Adipocyte (in vitro differentiated cells): Measurements from ENCODE around the gene TELO2.

Source experiments
- DNase-seq: peaks from one replicate; pipeline ENCODE4 v3.0.0-alpha.2; 2015; ENCODE audit warnings: low read depth
- H3K27me3 ChIP-seq: replicated peaks from 2 replicates; pipeline ENCODE4 v1.7.0; 2013; ENCODE audit warnings: mild to moderate bottlenecking, low read length, moderate library complexity; ENCODE audit not compliant: control insufficient read depth, insufficient read depth
- H3K36me3 ChIP-seq: 2 replicates; pipeline ENCODE4 v1.7.0; 2013; ENCODE audit warnings: low read length, mild to moderate bottlenecking, moderate library complexity; ENCODE audit not compliant: control insufficient read depth, insufficient read depth, severe bottlenecking
- H3K4me1 ChIP-seq: 2 replicates; pipeline ENCODE4 v1.7.0; 2013; ENCODE audit warnings: mild to moderate bottlenecking, low read length, moderate library complexity; ENCODE audit not compliant: control insufficient read depth, insufficient read depth
- H3K4me3 ChIP-seq: 2 replicates; pipeline ENCODE4 v1.7.0; 2013; ENCODE audit warnings: mild to moderate bottlenecking, low read length, moderate library complexity
- H3K9ac ChIP-seq: 2 replicates; pipeline ENCODE4 v1.7.0; 2013; ENCODE audit warnings: mild to moderate bottlenecking, low read length, moderate library complexity
- H3K9me3 ChIP-seq: 2 replicates; pipeline ENCODE4 v1.7.0; 2013; ENCODE audit warnings: mild to moderate bottlenecking, low read length, moderate library complexity; ENCODE audit not compliant: control insufficient read depth

Gene TELO2

DNA sequence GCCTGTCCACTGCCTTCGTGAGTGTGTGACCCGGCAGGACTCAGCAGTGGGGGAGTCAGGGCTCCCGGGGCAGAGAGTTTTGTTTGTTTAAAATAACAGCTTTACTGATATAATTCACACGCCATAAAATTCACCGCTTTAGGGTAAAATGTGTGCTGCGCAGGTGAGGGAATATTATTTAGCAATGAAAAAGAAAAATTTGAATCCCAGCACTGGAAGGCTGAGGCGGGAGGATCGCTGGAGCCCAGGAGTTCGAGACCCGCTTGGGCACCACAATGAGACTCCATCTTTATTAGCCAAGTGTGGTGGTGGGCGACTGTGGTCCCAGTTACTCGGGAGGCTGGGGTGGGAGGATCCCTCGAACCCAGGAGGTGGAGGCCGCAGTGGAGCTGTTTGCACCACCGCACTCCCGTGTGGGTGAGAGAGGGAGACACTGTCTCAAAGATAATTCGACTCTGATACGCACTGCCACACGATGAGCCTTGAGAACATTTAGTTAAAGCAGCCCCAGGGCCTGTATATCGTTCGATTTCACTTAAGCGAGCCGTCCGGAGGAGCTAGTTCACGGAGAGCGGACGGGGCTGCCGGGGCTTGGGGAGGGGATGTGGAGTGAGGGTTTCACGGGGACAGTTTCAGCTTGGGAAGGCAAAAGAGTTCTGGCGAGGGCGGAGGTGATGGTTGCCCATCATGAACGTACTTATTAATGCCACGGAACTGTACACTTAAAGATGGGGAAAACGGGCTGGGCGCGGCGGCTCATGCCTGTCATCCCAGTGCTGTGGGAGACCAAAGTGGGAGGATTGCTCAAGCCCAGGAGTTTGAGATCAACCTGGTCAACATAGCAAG is 10.2 kb downstream of the TELO2 start:
- Histone ChIP-seq H3K4me1 (no peaks in the 10 kb centered on the region), H3K27me3 (no peaks in the 10 kb centered on the region), H3K9me3 (no peaks in the 10 kb centered on the region), H3K9ac (no peak overlapping the region), H3K36me3 (peaks cover 22% of the 10 kb centered on the region), H3K4me3 (no peak overlapping the region)
- DNase-seq: no peak

DNA sequence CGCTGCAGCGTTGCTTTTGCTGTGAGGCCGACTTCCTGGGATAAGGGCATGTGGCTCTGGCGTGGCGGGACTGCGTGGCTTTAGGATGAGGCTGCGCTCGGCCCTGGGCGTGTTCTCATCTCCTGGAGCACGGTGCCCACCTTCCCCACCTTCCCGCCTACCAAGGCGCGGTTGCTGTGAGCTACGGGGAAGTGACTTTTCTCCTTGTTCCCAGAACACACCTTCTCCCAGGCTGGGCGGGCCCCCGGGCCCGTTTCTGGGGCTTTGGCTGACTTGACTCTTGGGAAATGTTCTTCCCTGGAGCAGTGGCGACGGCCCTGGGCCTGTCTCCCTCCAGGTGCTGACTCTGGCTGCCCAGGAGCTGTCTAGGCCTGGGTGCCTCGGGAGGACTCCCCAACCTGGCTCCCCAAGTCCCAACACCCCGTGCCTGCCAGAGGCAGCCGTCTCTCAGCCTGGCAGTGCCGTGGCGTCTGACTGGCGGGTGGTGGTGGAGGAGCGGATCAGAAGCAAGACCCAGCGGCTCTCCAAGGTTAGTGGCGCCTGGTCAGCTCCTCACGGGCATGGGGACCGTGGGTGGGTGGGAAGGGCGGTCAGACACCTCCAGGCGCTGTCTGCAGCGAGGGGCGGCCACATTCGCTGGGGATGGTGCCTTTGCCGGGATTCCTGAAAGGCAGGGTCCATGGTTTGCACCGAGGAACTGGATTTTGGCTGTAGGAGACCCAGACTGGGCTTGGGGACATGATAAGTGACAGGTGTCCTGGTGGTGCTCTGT is 12.1 kb downstream of the TELO2 start:
- no peaks in the 10 kb centered on the region for H3K4me1 ChIP-seq
- no peak overlapping the region for H3K9ac ChIP-seq
- H3K4me3 ChIP-seq: no peak overlapping the region
- peaks cover 19% of the 10 kb centered on the region for H3K36me3 ChIP-seq
- H3K9me3 ChIP-seq: no peaks in the 10 kb centered on the region
- no peak for DNase-seq
- H3K27me3 ChIP-seq: no peaks in the 10 kb centered on the region

DNA sequence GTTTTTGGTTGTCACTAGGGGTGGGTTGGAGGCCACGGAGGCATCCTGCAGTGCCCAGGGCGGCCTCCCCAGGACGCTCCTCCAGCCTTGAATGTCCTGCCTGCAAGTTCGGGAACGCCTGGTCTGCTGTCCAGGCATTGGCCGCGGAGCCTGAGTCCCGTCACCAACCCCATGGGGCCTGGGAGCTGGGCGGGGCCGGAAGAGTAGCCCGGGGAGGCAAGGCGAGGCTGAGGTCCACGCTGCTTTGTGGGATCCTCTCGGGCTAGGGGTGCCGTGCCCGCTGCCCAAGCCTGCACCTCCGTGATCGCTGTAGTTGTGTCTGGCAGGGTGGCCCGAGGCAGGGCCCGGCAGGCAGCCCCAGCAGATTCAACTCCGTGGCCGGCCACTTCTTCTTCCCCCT is 12.8 kb downstream of the TELO2 start:
- peaks cover 19% of the 10 kb centered on the region for H3K36me3 ChIP-seq
- H3K9me3 ChIP-seq: no peaks in the 10 kb centered on the region

DNA sequence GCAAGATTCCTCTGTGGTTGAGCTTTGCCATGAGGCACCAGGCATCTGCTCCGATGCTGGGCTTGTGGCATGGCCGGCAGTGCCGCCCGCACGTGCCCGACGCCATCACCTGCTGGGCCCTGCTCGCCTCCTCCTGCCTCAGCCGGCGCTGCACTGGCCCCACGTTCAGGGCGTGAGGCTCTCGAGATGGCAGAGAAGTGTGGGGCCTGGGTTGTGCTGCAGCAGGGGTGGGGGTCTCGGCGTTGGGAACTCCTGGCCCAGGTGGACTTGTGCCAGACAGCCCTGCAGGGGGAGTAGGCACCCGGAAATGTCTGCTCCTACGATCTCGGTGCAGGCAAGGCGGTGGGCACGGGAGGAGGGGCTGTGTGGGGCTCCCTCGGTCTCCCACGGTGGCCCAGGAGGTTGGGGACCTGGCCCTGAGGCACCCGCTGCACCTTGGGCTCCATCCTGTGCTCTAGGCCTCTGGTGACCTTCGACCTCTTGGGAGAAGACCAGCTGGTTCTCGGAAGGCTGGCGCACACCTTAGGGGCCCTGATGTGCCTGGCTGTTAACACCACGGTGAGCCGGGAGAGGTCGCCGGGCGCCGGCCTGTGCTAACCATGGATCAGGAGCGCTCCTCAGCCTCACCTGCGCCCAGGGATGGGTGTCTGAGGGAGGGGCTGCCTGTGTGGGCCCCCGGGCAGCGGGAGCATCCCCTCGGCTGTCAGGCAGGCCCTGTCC is 13.5 kb downstream of the TELO2 start:
- Histone ChIP-seq H3K4me1 (no peaks in the 10 kb centered on the region), H3K27me3 (no peaks in the 10 kb centered on the region), H3K9me3 (no peaks in the 10 kb centered on the region), H3K9ac (no peak overlapping the region), H3K4me3 (no peak overlapping the region), H3K36me3 (peaks cover 17% of the 10 kb centered on the region)
- DNase-seq: no peak

More for the DNA sequence above, 12.8 kb downstream of the TELO2 start:
- Histone ChIP-seq H3K4me1 (no peaks in the 10 kb centered on the region), H3K27me3 (no peaks in the 10 kb centered on the region), H3K4me3 (no peak overlapping the region), H3K9ac (no peak overlapping the region)
- no peak for DNase-seq

DNA sequence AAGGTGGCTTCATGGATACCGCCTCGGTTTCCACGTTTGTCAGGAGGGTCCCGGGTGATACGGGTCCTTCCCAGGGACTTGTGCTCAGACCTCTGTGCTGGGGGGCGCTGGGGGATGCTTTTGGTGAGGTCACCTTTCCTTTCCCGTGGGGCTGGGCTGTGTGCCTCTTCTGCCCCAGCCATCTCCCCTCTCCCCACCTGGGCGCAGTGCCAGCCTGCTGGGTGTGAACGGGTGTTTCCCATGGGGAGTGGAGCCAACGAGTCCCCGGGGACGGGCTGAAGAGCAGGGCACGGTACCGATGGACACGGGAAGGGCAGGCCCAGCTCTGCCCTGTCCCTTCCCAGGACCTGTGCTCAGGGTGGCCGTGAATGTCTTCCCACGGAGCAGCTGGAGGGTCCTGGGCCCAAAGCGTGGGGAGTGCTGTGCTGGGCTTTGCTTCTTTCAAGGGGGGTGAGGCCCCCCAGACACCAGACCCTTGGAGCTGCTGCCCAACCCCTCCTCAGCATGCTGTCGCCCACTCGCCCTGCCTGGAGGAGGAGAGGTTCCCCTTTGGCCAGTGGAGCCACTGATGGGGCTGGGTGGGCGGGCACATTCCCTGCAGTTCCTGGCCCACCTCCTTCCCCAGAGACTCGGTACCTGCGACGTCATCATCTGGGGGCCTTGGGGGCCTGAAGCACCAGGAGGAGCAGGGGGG is 15.5 kb downstream of the TELO2 start:
- Histone ChIP-seq H3K27me3 (no peaks in the 10 kb centered on the region), H3K36me3 (no peaks in the 10 kb centered on the region), H3K4me1 (no peaks in the 10 kb centered on the region), H3K9ac (no peak overlapping the region), H3K4me3 (no peak overlapping the region), H3K9me3 (no peaks in the 10 kb centered on the region)
- DNase-seq: no peak

DNA sequence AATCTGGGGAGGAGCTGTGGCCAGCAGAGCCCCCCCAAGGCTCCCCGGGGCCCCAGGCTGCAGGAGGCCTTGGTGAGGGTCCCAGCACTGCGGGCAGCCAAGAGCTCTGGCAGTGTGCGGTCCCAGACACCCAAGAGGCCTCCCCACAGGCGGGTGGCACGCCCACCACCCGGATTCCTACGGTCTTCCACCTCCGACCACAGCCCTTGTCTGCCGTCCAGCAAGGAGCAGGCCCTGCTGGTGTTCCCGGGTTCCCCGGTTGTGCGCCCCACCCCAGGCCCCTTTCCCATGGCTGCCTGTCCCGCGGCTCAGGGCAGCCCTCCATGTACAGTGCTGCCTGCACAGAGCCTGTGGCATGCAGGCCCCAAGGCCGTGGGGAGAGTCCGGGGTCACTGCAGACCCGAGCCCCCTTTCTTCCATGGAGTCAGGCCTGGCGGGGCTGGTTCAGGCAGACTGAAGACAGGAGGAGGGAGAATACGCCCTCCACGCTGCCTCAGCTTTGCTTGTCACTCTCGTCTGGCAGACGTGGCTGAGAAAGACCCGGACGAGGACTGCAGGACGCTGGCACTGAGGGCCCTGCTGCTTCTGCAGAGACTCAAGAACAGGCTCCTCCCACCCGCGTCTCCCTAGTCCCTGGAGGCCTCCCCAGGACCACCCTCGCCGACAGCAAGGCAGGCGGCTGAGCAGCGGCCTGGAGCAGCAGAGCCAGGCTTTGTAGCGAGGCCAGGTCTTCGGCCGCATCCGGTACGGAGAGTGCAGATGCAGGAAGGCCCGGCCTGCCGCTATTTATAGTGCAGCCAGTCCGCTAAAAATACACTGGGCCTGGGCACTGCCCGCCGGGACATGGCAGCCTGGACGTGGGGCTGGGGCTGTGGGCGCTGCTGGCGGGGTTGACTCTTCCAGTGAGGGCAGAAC is 16.4 kb downstream of the TELO2 start:
- Histone ChIP-seq H3K4me1 (no peaks in the 10 kb centered on the region), H3K36me3 (no peaks in the 10 kb centered on the region), H3K9me3 (peaks cover 4% of the 10 kb centered on the region), H3K27me3 (no peaks in the 10 kb centered on the region), H3K9ac (no peak overlapping the region), H3K4me3 (no peak overlapping the region)
- no peak for DNase-seq

DNA sequence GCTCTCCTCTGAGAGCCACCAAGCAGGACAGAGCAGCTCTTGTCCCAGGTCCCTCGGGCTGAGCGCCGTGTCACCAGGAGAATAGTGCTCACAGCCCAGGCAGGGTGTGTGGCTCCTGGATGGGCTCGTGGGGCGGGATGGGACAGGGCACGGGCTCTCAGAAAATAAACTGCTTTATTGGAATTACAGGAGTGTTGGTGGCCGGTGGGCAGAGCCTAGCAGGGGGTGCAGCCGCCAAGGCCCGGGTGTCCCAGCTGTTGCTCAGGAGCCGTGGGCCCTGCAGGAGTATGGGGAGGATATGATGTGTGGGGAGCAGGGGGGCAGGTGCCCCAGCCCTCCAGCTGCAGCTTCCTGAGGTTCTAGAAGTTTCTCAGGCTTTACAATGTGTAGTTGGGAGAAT is 17.1 kb downstream of the TELO2 start:
- no peaks in the 10 kb centered on the region for H3K36me3 ChIP-seq

DNA sequence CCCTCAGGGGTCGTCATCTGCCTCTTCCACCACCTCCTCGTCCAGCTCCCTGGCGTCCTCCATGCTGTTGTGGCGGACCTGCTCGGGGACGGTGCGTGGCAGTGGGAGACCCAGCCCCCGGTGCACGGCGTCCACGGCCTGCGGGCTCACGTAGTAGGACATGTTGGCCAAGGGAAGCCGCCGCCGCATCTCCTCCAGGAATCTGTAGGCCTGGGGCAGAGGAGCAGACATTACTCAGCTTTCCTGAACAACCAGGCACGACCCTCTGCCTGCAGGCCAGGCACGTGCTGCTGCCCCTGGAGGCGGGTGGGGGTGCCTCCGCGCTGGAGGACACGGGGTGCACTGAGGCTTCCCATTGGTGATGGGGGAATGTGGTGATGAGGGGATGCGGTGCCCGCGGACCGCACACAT is 17.8 kb downstream of the TELO2 start:
- DNase-seq: no peak
- no peak overlapping the region for H3K4me3 ChIP-seq
- H3K27me3 ChIP-seq: no peaks in the 10 kb centered on the region
- no peak overlapping the region for H3K9ac ChIP-seq
- peaks cover 11% of the 10 kb centered on the region for H3K9me3 ChIP-seq
- no peaks in the 10 kb centered on the region for H3K36me3 ChIP-seq
- no peaks in the 10 kb centered on the region for H3K4me1 ChIP-seq

More for the DNA sequence above, 17.1 kb downstream of the TELO2 start:
- Histone ChIP-seq H3K27me3 (no peaks in the 10 kb centered on the region), H3K9ac (no peak overlapping the region), H3K4me1 (no peaks in the 10 kb centered on the region), H3K4me3 (no peak overlapping the region), H3K9me3 (peaks cover 11% of the 10 kb centered on the region)
- DNase-seq: no peak

DNA sequence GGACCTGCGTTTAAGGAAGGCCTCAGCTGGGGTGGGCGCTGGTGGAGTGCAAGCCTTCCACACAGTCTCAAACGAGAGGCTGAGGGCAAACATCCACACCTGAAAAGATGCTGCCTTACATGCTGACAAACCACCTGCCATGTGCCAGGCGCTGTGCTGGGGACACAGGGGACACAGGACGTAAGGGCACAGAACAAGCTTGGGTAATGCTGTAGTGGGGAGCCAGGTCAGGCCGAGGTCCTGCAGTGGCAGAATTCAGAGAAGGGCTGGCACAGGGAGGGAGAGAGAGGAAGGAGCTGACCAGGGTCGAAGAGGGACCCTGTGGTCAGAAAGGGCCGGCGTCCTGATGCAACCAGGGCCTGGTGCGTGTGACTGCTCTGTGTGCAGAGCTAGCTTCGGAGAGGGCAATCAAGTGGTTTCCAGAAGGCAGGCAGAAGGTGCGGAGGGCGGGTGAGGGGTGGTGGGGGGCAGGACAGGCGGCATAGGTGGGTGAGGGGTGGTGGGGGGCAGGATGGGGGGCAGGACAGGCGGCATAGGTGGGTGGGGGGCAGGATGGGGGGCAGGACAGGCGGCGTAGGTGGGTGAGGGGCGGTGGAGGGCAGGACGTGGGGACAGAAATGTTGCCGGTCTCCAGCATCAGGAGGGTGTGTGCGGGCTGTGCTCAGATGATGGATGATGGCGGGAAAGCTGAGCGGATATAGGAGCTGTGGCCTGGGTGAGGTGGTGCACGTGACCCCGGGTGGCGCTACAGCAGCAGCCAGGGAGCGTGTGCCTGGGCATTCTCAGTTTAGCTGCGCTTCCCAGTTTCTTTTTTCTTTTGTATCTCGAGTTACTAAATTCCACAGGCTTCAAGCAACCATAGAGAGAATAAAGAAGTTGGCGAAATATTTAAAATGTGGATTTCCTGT is 18.8 kb downstream of the TELO2 start:
- Histone ChIP-seq H3K27me3 (no peaks in the 10 kb centered on the region), H3K4me1 (no peaks in the 10 kb centered on the region), H3K9ac (no peak overlapping the region), H3K4me3 (no peak overlapping the region), H3K9me3 (peaks cover 11% of the 10 kb centered on the region), H3K36me3 (no peaks in the 10 kb centered on the region)
- no peak for DNase-seq
